Heart left ventricle (tissue), 13 donors: Measurements from ENCODE around the gene ARF1.

Source experiments
- CTCF ChIP-seq, 12 donors: fragments of 200-600 bp; sonication (generic) in 4 of 12; IDR thresholded peaks; one replicate each; pipeline versions ENCODE4 v1.5.0 to v1.8.0; 2018 to 2022; ENCODE audit warnings: antibody characterized with exemption in 12 of 12, mild to moderate bottlenecking in 5 of 12
- POLR2A ChIP-seq, 2 donors: fragments of 450-650 bp; IDR thresholded peaks; one replicate each; pipeline ENCODE4 v1.6.1; 2017; ENCODE audit warnings: antibody characterized with exemption in 2 of 2, mild to moderate bottlenecking in 2 of 2, moderate library complexity in 2 of 2
- donor health status: ischemic (EF 13 %, LVEDD 7.1; RV severe dilation, severe dysfunction).
- donor health status: DM: no; HTN: yes; CAD: no.
- donor health status: DM: no; HTN: no; CAD: no.
- donor health status: ischemic (EF 25% LVEDD 6.9; RV normal size, moderate dysfunction).
- donor health status: ischemic (EF 25% LVEDD 5.7; RV mildly dilated, moderate dysfunction).
- donor health status: ischemic (EF 35%, LVEDD 5.7; RV mildly dilated, moderate dysfunction).
- donor health status: nonischemic (EF 11% LVEDD 7.7; RV severe dilation, severe dysfunction).
- donor health status: DM: yes; HTN: yes; CAD: no.
- donor health status: PGD.
- donor health status: ischemic (EF 29% LVEDD 5.4; RV normal size, mild dysfunction).
- donor health status: nonischemic (EF 23%, LVEDD 6.1; RV moderate dilation, normal function).

- no peak for TF ChIP-seq POLR2A (IDR thresholded peaks at IDR 0.05)
- TF ChIP-seq CTCF (IDR thresholded peaks at IDR 0.05): no peak
Observed at GRCh38 chr1:228096416-228097332, 14.2 kb downstream of the ARF1 start.
